Measurements from ENCODE around the gene NAA60.

GRCh38 chr16:3488801-3489200 lies 45.3 kb downstream of the NAA60 start:
- TF ChIP-seq, protein P1, sequence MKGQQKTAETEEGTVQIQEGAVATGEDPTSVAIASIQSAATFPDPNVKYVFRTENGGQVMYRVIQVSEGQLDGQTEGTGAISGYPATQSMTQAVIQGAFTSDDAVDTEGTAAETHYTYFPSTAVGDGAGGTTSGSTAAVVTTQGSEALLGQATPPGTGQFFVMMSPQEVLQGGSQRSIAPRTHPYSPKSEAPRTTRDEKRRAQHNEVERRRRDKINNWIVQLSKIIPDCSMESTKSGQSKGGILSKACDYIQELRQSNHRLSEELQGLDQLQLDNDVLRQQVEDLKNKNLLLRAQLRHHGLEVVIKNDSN (IDR thresholded peaks at IDR 0.05) = no peak
- TF ChIP-seq TCF12 (IDR thresholded peaks at IDR 0.05; ENCODE audit: low read depth) = no peak
- no peak for TF ChIP-seq RAD21 (IDR thresholded peaks at IDR 0.05; ENCODE audit: low read depth)
- TF ChIP-seq EP300 (IDR thresholded peaks at IDR 0.05; ENCODE audit: borderline replicate concordance) = no peak
- TF ChIP-seq YY1 (IDR thresholded peaks at IDR 0.05; ENCODE audit: low read depth) = no peak
- no peak for TF ChIP-seq NFIC (IDR thresholded peaks at IDR 0.05)
